ENCODE measurements around the gene HIVEP1.
A peak's percentile ranks its signal among the peaks of the same experiment; 100 is the strongest.

The HIVEP1 gene

DNA sequence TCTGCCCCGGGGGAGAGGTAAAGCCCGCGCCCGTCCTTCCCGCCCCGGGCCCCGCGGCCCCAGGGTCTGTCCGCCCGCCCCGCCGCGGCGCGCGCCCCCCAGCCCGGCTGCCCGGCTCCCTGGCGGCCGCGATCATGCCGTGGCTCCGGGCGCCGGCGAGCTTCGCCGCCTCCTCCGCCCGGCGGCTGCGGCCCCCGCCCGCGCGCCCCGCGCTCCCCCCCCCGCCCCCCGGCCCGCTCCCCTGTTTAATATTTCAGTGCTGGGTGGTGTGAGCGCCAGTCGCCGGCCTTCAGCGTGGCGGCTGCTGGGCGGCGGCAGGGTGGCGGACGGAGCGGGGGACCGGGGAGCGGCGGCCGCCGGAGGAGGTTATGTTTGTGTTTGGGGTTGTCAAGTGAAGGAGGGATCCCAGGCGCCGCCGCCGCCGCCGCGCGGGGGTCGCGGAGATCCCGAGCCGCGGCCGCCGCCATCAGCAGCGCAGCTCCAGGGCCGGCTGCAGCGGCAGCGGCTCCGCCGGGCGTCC, at the start of gene HIVEP1:
HIVEP1 (plus strand) TSS at position 275 of the 520 bp plus-strand sequence. CDS start 3,317 bp downstream, outside the sequence.
- peak; percentile 56 for DNase-seq

DNA sequence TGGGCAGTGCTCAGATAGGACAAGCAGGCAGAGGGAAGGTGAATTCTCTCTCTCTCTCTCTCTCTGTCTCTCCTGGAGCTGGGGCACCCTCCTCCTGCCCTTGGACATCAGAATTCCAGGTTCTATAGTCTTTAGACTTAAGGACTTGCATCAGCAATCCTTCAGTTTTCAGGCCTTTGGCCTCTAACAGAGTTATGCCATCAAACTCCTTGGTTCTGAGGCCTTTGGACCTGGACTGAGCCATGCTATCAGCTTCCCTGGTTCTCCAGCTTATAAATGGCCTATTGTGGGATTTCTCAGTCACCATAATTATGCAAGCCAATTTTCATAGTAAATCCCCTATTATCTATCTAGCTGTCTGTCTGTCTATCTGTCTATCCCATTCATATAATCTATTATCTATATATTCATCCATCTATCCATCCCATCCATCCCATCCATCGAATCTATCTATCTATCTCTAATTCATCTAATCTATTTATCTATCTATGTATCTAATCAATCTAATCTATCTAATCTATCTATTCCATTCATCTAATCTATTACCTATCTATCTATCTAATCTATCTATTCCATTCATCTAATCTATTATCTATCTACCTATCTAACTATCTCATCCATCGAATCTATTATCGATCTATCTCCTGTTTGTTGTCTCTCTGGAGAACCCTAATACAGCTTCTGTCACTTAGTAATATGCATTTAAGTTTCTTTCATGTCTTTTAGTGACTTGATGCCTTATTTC, 48.2 kb upstream of the HIVEP1 start:
- DNase-seq, result no peak

GRCh38 chr6:11964729-11965335, 47.3 kb upstream of the HIVEP1 start:
- DNase-seq, result no peak

GRCh38 chr6:11965499-11965898, 46.6 kb upstream of the HIVEP1 start:
- DNase-seq, result no peak

DNA sequence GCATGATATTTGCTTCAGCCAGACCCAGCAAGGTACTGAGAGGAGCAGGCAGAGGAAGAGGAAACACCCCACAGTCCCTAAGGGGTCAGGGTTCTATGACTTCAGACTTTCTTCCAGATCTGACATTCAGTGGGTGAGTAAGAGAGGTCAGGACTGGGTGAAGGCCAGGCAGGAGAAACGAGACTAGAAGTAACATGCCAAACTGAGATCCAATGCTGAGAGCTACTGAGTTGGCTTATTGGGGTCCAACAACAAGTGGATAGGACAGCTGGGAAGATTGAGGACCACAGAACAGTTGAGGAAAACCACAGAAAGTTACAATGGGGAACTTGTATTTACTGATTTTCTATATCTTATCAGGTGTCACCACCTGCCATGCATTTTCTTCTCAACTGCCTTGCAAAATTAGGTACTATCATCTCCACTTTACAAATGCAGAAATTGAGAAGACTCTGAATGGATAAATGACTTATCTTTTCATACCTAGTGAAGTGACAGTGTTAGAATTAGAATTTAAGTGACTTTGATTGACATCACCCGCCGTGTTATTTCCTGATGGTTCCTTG, 43.8 kb upstream of the HIVEP1 start:
- no peak for DNase-seq

GRCh38 chr6:11969092-11969491, 43.0 kb upstream of the HIVEP1 start:
- DNase-seq, result no peak

DNA sequence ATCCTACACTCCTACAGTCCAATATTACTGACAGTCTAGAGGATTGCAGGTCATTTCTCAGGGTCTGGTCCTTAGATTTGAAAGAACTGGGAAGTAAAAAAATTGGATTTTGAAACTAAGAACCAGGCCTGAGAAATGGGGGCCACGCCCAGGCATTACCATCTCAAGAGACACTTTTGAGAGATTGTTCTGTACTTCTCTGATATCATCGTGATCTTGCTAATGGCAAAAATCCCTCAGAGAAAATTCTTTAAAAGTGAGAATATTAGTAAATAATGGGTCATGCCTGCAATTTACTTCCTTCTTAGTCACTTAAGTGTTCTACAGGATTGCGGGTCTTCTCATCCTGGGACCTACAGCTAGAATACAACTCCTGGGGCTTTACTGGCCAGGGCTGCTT, 42.0 kb upstream of the HIVEP1 start:
- no peak for DNase-seq

GRCh38 chr6:11971154-11971553, 41.0 kb upstream of the HIVEP1 start:
- DNase-seq, result no peak

DNA sequence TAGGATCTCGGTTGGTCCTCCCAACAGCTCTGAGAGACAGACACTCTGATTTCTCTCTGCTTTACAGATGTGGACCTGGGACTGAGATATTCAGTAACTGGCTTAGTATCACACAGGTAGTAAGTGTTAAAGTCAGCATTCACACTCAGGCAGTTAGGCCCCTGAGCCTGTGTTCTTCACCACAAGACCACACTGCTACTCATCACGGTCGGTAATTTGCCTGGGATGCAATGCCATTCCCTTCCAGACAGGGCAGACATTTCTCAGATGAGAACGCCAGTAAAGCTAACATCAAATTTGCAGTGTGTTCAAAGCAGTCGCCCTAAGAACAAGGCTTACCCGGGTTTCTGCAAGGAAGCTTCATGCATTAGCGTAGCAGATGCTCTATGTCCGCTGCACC, 39.8 kb upstream of the HIVEP1 start:
- no peak for DNase-seq

DNA sequence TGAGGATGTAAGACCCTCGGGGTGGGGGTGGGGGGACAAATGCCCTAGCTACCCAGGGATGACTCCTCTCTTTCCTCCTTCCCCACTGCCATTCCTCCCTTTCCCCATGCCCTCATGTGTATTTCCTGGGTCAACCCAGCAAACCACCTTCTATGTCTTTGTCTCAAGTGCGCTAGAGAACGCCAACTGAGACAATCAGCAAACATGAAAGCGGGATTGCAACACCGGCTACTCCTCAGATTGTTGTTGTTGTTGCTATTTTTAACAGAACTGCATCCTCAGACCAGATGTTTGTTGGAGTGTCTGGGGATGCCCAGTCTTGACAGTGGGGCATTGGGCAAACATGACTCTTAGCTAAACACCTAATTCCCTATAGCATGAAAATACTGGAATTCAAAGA, 39.3 kb upstream of the HIVEP1 start:
- no peak for DNase-seq

GRCh38 chr6:11973238-11973637, 38.9 kb upstream of the HIVEP1 start:
- no peak for DNase-seq

DNA sequence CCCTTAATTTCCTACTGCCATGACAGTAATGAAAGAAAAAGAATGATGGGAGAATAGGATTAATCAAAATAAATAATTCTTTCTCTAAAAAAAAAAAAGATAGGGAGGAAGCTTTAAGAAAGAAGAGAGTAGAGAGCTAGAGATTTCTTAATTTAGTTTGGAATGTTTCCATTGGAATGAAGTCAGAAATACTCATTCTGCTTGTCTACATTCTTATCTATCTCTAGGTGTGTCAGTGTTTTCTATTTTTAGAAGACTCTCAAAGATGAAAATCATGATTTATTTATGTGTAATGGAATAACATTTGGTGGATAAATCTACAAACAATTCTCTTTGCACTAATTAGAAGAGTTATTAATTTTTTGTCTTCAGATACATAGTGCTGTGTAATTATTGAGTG, 38.0 kb upstream of the HIVEP1 start:
- DNase-seq, result no peak

- no peak for DNase-seq
These were observed 36.6 kb upstream of the HIVEP1 start for GRCh38 chr6:11975353-11975977.

GRCh38 chr6:11976489-11976888, 35.6 kb upstream of the HIVEP1 start:
- DNase-seq, result no peak

- DNase-seq, result no peak
These were observed 34.9 kb upstream of the HIVEP1 start for GRCh38 chr6:11977193-11977592.

DNA sequence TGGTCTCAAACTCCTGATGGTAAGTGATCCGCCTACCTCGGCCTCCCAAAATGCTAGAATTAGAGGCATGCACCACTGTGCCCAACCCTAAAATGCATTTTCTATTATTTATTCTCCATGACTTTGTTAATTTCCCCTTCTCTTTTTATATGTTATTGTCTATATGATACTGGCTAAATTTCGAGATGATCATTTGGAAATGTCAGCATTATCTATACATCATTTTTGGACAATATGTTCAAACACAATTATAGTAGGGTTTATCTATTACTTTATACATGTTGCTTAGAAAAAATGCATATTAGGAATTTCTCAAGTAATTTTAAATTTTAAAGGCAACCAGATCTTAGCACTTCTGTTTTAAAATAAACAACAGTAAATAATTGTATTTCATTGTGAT, 34.4 kb upstream of the HIVEP1 start:
- no peak for DNase-seq

DNA sequence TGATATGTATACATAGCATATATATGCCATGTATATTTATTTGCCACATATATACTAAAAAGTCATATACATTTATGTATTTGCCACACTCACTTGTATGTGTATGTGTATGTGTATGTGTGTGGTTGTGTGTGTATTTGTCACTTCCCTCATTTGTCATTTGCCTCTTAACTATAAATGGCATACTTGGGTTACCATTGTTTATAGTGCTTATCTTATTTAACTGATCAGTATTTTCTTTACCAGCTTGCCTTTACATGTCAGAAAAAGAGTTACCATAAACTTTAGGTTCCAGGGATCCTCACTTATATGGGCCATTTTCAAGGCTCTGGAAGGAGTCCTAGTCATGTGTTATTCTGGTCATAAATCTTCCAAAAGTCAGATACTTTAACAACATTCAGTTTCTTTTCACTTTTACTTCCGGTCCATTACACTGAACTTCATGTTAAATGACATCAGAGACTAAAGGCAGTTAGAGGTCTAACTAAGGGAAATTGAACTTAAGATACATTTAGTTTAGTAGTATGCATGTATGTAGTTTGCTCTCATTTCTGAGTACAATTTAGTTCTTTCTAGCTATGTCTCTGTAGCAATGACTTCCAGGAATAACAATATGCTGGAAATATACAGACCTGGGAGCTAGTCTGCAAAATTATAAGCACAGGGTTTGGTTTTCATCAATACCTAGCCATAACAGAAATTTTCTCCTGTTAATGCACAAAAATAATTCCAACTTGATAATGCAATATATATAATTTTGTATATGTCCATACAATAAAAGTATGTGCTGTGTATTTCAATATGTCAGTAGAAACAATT, 33.7 kb upstream of the HIVEP1 start:
- DNase-seq, result no peak

DNA sequence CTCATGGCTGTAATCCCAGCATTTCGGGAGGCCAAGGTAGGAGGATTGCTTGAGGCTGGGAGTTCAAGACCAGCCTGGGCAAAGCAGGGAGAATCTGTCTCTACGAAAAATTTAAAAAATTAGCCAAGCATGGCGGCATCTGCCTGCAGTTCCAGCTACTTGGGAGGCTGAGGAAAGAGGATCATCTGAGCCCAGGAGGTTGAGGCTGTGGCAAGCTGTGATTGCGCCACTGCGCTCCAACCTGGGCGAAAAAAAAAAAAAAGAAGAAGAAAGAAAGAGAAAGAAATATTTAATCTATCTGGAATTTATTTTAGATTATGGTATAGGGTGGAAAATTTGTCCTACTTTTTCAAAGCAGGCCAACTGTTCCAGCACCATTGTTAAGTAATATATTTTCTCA, 32.2 kb upstream of the HIVEP1 start:
- DNase-seq, result no peak

DNA sequence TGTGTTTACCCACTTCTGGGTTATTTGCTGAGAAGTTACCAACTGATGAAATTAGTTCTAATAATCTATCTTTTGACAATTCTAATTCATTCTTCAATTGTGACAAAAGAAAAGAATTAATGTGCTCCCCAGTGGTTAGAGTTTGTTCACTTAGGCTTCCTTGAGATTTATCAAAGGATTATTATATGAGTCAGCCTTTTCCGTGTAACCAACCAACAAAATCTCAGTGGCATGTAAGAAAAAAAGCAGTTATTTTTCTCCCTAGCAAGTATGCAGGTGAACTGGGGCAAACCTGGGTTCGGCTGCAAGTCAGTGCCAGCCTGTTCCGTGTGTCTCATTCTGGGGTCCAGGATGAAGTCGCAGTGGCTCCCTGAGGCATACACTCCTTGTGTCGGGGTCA, 28.8 kb upstream of the HIVEP1 start:
- DNase-seq, result no peak

DNA sequence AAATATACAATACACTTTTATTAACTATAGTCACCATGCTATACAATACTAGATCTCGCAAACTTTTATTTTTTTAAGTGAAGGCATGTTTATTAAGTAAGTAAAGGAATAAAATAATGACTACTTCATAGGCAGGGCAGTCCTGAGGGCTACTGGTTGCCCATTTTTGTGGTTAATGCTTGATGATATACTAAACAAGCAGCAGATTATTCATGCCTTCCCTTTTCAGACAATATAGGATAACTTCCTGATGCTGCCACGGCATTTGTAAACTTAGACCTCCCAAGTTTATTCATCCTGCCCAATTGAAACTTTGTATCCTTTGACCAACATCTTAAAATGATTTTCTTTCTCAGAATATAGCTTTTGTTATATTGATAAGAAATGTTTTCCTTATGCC, 24.7 kb upstream of the HIVEP1 start:
- no peak for DNase-seq

GRCh38 chr6:11989386-11989785, 22.7 kb upstream of the HIVEP1 start:
- DNase-seq, result no peak

DNA sequence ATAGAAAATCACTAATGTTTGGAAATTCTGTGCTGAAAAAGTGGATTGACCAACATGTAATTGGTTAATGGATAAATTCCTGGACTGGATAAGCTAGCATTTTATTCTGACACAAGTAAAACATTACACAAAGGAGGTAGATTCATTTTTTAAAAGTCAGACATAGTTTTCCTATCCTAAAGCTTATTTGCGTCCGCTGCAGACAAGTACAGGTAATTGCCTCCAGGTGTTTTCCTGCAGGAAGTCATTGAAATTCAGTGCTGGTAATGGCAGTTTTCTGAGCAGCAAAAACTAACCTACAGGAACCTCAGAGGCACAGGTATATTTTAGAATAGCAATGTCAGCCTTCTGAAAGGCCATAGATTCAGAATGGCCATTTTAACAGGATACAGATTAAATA, 20.0 kb upstream of the HIVEP1 start:
- no peak for DNase-seq

Data from activated CD4-positive, CD25-positive, alpha-beta regulatory T cell treated with anti-CD3 and anti-CD28 coated beads, Interleukin-2, amount 50 U/mL, for 72 hours (primary cell).